HG03066 (cell line): Measurements from ENCODE around the gene TBX20.

ENCODE experiments used
- ATAC-seq: cut with Tn5 transposase; IDR thresholded peaks from one replicate; pipeline ENCODE4 v1.9.1; 2021; ENCODE audit warnings: low read depth; ENCODE audit not compliant: unreplicated experiment

TBX20 gene, protein sequence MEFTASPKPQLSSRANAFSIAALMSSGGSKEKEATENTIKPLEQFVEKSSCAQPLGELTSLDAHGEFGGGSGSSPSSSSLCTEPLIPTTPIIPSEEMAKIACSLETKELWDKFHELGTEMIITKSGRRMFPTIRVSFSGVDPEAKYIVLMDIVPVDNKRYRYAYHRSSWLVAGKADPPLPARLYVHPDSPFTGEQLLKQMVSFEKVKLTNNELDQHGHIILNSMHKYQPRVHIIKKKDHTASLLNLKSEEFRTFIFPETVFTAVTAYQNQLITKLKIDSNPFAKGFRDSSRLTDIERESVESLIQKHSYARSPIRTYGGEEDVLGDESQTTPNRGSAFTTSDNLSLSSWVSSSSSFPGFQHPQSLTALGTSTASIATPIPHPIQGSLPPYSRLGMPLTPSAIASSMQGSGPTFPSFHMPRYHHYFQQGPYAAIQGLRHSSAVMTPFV

GRCh38 chr7:35253710-35254495 lies at the start of gene TBX20:
Gene TBX20, minus strand, starts transcription at chr7:35254100. Its CDS starts 480 bp downstream, at chr7:35253620.
- ATAC-seq, result no peak

GRCh38 chr7:35289376-35289775 lies 35.5 kb upstream of the TBX20 start:
- no peak for ATAC-seq

GRCh38 chr7:35286986-35287385 lies 33.1 kb upstream of the TBX20 start:
- no peak for ATAC-seq

GRCh38 chr7:35286422-35286821 lies 32.5 kb upstream of the TBX20 start:
- ATAC-seq, result no peak

GRCh38 chr7:35285799-35286198 lies 31.9 kb upstream of the TBX20 start:
- no peak for ATAC-seq

DNA sequence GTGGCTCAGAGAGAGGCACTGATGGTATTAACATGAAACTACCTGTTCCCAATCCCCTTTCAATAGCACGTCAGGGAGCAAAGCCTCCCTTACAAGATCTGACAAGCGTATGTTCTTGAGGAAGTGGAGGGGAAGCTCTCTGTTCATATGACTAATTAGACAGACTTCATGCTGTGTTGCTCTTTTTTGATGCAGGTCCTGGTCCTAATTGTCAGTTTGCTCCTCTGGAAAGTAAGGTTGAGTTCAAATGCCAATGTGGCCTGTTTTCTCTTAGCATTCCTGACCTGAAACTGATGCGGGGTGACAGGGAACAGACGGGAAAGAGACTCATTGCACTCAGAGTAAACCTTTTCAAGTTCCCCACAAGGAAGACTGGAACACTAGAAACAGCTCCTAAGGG lies 27.0 kb upstream of the TBX20 start:
- ATAC-seq, result no peak

DNA sequence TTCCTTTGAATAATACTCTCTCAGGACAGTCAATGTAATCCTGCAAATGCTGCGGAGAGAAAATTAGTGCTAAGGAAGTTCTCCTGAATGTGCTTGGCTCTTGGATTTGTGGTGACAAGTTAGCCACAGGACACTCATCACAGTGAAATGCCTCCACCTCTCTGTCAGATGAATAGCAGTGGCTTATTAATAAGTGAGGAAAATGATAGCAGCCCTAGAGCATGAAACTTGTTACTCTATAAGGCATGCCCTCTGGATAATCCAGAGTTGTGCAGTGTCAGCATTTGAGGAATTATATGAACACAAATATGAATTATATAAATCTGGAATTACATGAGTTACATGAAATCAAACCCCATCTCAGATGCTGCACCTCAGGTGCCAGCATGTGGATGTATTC lies 23.5 kb upstream of the TBX20 start:
- ATAC-seq, result no peak

- no peak for ATAC-seq
Measured at GRCh38 chr7:35272246-35272645, 18.3 kb upstream of the TBX20 start.

DNA sequence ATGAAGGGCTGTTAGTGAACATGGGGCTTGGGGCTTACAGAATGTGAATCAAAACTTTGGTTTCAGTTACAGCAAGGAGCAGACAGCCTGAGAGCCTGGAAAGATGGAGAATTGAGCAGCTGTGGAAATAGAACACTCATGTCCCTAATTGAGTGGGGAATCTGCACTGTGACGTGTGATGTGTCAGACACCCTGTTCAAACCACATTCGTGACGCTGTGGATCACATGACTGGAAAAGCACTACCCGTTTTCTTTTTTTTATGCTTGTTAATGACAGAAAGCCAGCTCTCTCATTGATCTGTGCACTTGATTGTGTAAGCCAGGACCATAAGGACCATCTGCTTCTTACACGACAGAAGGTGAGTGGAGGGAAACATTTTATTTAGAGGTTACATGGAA lies 15.1 kb upstream of the TBX20 start:
- no peak for ATAC-seq

DNA sequence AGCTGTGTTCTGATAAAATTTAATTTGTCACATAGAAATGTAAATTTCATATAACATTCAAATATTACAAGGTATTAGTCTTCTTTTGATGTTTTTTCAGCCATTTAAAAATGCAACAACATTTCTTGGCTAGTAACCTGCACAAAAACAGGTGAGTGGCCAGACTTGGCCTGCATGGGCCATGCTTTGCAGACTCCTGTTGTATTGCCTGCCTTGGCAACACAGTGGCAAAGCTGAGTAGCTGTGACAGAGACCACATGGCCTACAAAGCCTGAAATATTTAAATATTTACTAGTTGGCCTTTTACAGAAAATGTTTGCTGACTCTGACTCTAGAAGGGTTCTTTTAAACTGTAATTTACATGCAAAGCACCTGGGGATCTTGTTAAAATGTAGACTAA lies 13.5 kb upstream of the TBX20 start:
- ATAC-seq, result no peak

DNA sequence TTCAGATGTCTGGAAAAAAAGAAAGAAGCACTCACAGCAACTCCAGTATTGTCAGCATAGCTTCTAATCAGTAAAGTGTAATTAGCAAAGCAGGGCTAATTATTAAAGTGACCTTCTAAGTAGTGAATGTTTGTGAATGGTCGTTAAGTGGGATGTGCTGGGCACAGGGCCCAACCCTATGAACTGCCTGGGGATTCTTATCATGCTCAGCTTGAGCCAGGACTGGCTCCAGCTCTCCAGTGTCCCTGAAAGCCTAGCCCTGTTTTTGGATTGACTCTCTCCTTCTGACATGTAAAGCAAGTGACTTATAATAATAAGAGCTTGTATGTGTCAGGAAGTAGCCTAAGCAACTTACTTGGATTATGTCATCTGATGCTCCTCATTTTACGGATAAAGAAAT lies 9.5 kb upstream of the TBX20 start:
- no peak for ATAC-seq

GRCh38 chr7:35261476-35262285 lies 7.8 kb upstream of the TBX20 start:
- no peak for ATAC-seq

GRCh38 chr7:35261041-35261440 lies 7.1 kb upstream of the TBX20 start:
- no peak for ATAC-seq

GRCh38 chr7:35260246-35260645 lies 6.3 kb upstream of the TBX20 start:
- no peak for ATAC-seq

DNA sequence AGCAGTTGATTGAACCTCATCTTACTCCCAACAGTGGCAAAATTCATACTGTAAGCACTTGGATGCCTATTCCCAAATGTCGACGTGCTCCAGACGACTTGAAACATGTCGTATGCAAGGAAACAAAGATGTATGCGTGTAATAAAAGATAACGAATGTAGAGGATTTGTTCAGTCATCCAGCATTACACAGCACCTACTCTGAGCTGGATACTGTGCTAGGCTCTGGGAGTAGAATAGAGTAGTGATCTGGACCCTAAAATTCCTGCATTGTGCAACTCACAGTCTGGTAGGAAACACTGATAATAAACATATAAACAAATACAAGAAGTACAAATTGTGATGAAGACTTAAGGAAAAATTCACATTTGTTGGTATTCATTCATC lies 5.6 kb upstream of the TBX20 start:
- no peak for ATAC-seq

DNA sequence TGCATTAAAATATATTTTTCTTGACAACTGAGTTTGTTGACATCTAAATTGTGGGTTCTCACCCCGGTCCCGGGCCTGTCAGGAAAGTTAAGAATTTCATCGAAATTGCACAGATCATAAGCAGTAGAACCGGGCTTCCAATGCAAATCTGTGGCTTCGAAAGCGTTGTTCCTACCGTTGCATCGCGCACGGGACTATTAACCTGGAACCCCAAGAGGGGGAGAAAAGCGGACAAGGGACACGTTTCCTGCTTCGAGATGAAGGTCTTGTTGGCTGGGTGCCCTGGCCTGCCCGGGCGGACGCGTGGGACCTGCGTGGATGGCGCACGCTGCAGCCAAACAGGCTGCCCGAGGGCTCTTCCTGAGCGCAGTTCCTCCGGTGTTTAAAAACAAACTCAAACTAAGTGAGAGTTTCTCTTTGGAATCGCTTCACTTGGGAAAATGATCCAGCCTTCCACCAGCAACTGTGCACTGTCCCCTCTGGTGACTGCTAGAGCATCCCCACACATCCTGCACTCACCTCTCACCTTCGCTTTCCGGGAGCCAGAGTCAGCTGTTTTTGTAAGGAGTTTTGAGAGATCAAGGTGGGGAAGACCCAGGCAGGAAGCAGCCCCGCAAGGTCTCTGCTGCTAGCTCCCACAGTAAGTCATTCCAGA lies 5.1 kb upstream of the TBX20 start:
- ATAC-seq, result no peak

DNA sequence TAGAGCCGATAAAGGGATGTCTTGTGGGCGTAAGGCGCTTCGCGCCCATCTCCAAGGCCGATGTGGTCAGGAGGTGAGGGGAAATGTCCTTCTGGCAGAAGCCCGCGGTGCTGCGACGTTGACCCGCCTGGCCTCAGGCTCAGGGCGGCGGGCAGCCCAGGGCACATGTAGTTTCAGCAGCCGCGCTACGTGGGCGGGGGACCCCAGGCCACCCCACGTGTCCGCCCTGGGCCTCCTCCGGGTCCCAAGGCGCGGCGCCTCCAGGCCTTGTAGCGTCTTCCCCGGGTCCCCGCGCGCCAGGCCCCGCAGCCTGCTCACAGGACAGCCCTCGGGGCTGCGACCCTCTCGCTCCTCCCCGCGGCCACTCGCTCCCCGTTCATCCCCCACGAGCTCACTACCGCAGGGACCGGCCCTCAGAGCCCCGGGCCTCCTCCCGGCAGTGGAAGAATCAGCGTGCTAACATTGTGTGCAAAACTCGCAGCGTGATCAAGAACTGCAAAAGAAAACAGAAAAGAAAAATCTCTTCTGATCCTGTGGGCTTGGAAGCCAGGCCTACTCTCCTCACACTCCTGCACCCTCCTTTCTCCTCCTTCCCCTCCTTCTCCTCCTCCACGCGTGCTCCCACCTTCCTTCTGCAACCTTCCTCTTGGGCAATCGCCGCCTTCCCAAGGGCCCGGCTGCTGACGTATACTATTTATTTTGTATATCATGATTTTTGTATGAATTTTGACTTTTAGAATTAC lies 4.4 kb upstream of the TBX20 start:
- ATAC-seq, result no peak

- no peak for ATAC-seq
Measured at GRCh38 chr7:35257251-35258124, 3.6 kb upstream of the TBX20 start.
